Spleen (tissue), 11 donors: ENCODE measurements around the gene MTMR3. TPM values are rescaled to one million over a fixed set of nuclear protein-coding genes. Genes with fewer than 3 reads are reported as not detected.
A peak's percentile ranks its signal among the peaks of the same experiment; 100 is the strongest.

Experiments
- DNase-seq: peaks from one replicate; pipeline ENCODE4 v3.0.0-alpha.2; 2020
- H3K27ac ChIP-seq, 8 donors: fragments of 200-600 bp; sonication (generic) in 7 of 8; 1 replicate in 4 of 8; 2 replicates in 4 of 8; pipeline versions ENCODE4 v1.5.0 to v1.8.0; 2016 to 2021; ENCODE audit warnings: inconsistent platforms in 4 of 8, mild to moderate bottlenecking in 4 of 8, moderate library complexity in 1 of 8
- H3K27me3 ChIP-seq, 7 donors: fragments of 200-600 bp; sonication (generic) in 6 of 7; replicated peaks in 1 of 7; 1 replicate in 4 of 7; 2 replicates in 3 of 7; pipeline versions ENCODE4 v1.5.0 to v1.8.0; 2016 to 2021; ENCODE audit warnings: inconsistent platforms in 3 of 7, mild to moderate bottlenecking in 1 of 7
- H3K36me3 ChIP-seq, 6 donors: fragments of 200-600 bp; sonication (generic) in 5 of 6; 1 replicate in 4 of 6; 2 replicates in 2 of 6; pipeline versions ENCODE4 v1.5.0 to v1.8.0; 2016 to 2021; ENCODE audit warnings: inconsistent platforms in 2 of 6
- H3K4me1 ChIP-seq, 6 donors: fragments of 200-600 bp; sonication (generic) in 5 of 6; 1 replicate in 3 of 6; 2 replicates in 3 of 6; pipeline versions ENCODE4 v1.5.0 to v1.8.0; 2016 to 2021; ENCODE audit warnings: inconsistent platforms in 3 of 6
- H3K4me3 ChIP-seq, 8 donors: fragments of 200-600 bp; sonication (generic) in 7 of 8; 1 replicate in 4 of 8; 2 replicates in 4 of 8; pipeline versions ENCODE4 v1.5.0 to v1.8.0; 2016 to 2021; ENCODE audit warnings: inconsistent platforms in 4 of 8, mild to moderate bottlenecking in 4 of 8, moderate library complexity in 2 of 8
- H3K9me3 ChIP-seq, 8 donors: fragments of 200-600 bp; sonication (generic) in 7 of 8; 1 replicate in 4 of 8; 2 replicates in 4 of 8; pipeline versions ENCODE4 v1.5.0 to v1.8.0; 2016 to 2021; ENCODE audit warnings: inconsistent platforms in 4 of 8
- POLR2A ChIP-seq, 3 donors: fragments of 450-650 bp; IDR thresholded peaks; one replicate each; pipeline ENCODE4 v1.5.1; 2017; ENCODE audit warnings: antibody characterized with exemption in 3 of 3, mild to moderate bottlenecking in 1 of 3
- POLR2AphosphoS5 ChIP-seq, 3 donors: sonication (generic); formaldehyde crosslinking; IDR thresholded peaks; one replicate each; pipeline ENCODE4 v1.5.1; 2017; ENCODE audit warnings: antibody characterized with exemption in 3 of 3
- WGBS, 5 donors: extraction: QIAGEN DNeasy Blood & Tissue Kit in 3 of 5; methylation state at CpG; one replicate each; pipeline versions ENCODE4 v1.1.5 to v1.1.7; 2013 to 2018; 5-methylcytosine and 5-hydroxymethylcytosine counted together
- intact Hi-C: fragments of 100-400 bp; cut with DNase I; formaldehyde crosslinking; loops from one replicate; pipeline ENCODE4 v1.15.0; 2023; ENCODE audit warnings: low total_unique reads
- polyA plus RNA-seq, 3 donors: library from polyadenylated mRNA; stranded (reverse); fragments of 200-250 nt; gene quantifications; one replicate each; pipeline ENCODE4 v1.2.1, GENCODE V29; 2013
- total RNA-seq, 7 donors: library from RNA; depleted of rRNA in 3 of 7; stranded (reverse); fragments of >200 nt in 3 of 7; fragmentation: NEBNext Ultra II Directional in 4 of 7; extraction: Animal tissue kit (Norgen Biotek cat#: 25700) in 4 of 7; gene quantifications; one replicate each; pipeline versions ENCODE4 v1.1.0 to v1.2.1, GENCODE V29; 2016 to 2021
- TF ChIP-seq, protein P1 (sequence below), 11 experiments: fragments of 200-600 bp in 7 of 11; fragments of 450-650 bp in 4 of 11; sonication (generic) in 4 of 11; IDR thresholded peaks in 8 of 11; conservative IDR thresholded peaks in 3 of 11; 1 replicate in 7 of 11; 2 replicates in 4 of 11; pipeline versions ENCODE4 v1.4.0 to v1.8.0; 2016 to 2021; ENCODE audit warnings: antibody characterized with exemption in 11 of 11, inconsistent platforms in 4 of 11, mild to moderate bottlenecking in 1 of 11
- donor health status: healthy with polysubstance abuse.
- donor health status: DM: no; HTN: no; CAD: no; lungs with moderate emphysema.
- donor health status: DM: no; HTN: no; CAD: no.
- donor health status: Bipolar disorder and iron deficiency.
- donor health status: healthy.
- donor health status: DM: no; HTN: no; CAD: no.
- donor health status: DM: yes; HTN: yes; CAD: no.

The MTMR3 gene
- total and polyA plus RNA-seq, 10 donors = 5.3 to 137 (median 76.2) TPM

DNA sequence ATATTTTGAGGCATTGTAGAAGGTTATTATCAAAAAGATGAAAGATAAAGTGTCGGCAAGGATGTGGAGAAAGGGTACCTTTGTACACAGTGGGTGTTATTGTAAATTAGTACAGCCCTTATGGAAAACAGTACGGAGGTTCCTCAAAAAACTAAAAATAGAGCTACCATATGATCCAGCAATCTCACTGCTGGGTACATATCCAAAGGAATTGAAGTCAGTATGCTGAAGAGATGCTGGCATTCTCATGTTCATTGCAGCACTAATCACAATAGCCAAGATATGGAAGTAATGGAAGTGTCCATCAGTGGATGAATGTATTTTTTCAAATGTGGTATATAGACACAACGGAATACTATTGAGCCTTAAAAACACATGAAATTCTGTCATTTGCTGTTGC, 15.1 kb upstream of the MTMR3 start:
- H3K4me3 ChIP-seq = no peak overlapping the region
- H3K36me3 ChIP-seq = no peaks in the 10 kb centered on the region
- H3K27me3 ChIP-seq = no peaks in the 10 kb centered on the region
- intact Hi-C loops = no loop called here
- H3K4me1 ChIP-seq = peaks cover 0 to 15% (median 0%) of the 10 kb centered on the region in 6 donors
- DNase-seq = no peak
- TF ChIP-seq POLR2A (IDR thresholded peaks at IDR 0.05) (no peak), POLR2AphosphoS5 (IDR thresholded peaks at IDR 0.05) (no peak)
- TF ChIP-seq, protein P1, sequence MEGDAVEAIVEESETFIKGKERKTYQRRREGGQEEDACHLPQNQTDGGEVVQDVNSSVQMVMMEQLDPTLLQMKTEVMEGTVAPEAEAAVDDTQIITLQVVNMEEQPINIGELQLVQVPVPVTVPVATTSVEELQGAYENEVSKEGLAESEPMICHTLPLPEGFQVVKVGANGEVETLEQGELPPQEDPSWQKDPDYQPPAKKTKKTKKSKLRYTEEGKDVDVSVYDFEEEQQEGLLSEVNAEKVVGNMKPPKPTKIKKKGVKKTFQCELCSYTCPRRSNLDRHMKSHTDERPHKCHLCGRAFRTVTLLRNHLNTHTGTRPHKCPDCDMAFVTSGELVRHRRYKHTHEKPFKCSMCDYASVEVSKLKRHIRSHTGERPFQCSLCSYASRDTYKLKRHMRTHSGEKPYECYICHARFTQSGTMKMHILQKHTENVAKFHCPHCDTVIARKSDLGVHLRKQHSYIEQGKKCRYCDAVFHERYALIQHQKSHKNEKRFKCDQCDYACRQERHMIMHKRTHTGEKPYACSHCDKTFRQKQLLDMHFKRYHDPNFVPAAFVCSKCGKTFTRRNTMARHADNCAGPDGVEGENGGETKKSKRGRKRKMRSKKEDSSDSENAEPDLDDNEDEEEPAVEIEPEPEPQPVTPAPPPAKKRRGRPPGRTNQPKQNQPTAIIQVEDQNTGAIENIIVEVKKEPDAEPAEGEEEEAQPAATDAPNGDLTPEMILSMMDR (IDR thresholded peaks at IDR 0.05 in 8 of 11, conservative IDR thresholded peaks at IDR 0.05 in 3 of 11) = no peak
- H3K27ac ChIP-seq = no peak overlapping the region
- WGBS, 5 donors = 81 to 96% (median 89%) methylated on average over 3 of the region's 3 CpGs
- H3K9me3 ChIP-seq = no peaks in the 10 kb centered on the region

DNA sequence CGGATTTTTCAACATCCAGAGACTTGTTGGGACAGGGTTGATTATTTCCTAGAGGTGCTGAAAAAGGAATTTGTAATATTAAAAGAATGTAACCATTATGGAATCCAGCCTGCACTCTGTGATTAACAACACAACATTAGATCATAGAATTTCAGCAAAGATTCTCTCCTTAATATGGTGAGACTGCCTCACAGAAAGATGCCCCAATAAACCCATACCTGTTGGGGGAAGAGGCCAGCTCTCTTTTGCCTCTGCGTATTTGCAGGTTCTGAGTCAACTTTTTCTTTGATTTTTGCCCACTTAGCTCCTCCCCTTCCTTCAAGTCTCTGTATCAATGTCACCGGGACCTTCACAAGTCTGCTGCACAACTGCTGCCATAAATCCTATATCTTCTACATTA, 12.4 kb upstream of the MTMR3 start:
- Histone ChIP-seq H3K9me3 (no peaks in the 10 kb centered on the region), H3K27me3 (no peaks in the 10 kb centered on the region), H3K27ac (no peak overlapping the region), H3K4me1 (peaks cover 0 to 20% (median 0%) of the 10 kb centered on the region in 6 donors), H3K36me3 (no peaks in the 10 kb centered on the region), H3K4me3 (no peak overlapping the region)
- TF ChIP-seq, protein P1 (IDR thresholded peaks at IDR 0.05 in 8 of 11, conservative IDR thresholded peaks at IDR 0.05 in 3 of 11) = no peak
- TF ChIP-seq POLR2A (IDR thresholded peaks at IDR 0.05) (no peak), POLR2AphosphoS5 (IDR thresholded peaks at IDR 0.05) (no peak)
- WGBS, 5 donors = 55 to 68% (median 57%) methylated on average over 2 to 3 of the region's 3 CpGs
- no peak for DNase-seq
- intact Hi-C loops = no loop called here

DNA sequence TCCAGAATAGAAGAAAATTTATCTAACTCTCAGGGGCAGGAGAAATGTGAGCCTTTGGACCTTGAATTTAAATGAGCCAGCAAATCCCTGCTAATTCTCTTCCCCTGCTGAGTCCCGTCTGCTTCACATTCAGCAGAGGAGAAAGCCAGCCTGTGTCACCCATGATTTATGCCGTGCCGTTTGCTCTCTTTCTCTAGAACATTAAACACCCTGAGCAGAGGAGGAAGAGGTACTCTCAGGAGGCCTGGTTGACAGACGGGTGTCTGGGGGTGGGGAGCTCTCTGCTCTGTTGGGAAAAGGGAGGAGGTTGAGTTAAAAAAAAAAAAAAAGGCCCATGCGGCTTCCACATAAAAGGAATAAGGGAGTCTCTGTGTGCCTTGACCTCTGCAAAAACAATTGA, 11.3 kb upstream of the MTMR3 start:
- no peak for DNase-seq
- H3K4me3 ChIP-seq = no peak overlapping the region
- TF ChIP-seq POLR2A (IDR thresholded peaks at IDR 0.05) = no peak
- TF ChIP-seq, protein P1 (IDR thresholded peaks at IDR 0.05 in 8 of 11, conservative IDR thresholded peaks at IDR 0.05 in 3 of 11) = no peak
- peaks cover 0 to 20% (median 0%) of the 10 kb centered on the region in 6 donors for H3K4me1 ChIP-seq
- intact Hi-C loops = no loop called here
- H3K27me3 ChIP-seq = no peaks in the 10 kb centered on the region
- no peaks in the 10 kb centered on the region for H3K36me3 ChIP-seq
- 42 to 53% (median 50%) methylated on average over 5 of the region's 5 CpGs for WGBS, 5 donors
- H3K27ac ChIP-seq = peak overlapping the region in 1 of 8 donors; percentile 85
- H3K9me3 ChIP-seq = no peaks in the 10 kb centered on the region

DNA sequence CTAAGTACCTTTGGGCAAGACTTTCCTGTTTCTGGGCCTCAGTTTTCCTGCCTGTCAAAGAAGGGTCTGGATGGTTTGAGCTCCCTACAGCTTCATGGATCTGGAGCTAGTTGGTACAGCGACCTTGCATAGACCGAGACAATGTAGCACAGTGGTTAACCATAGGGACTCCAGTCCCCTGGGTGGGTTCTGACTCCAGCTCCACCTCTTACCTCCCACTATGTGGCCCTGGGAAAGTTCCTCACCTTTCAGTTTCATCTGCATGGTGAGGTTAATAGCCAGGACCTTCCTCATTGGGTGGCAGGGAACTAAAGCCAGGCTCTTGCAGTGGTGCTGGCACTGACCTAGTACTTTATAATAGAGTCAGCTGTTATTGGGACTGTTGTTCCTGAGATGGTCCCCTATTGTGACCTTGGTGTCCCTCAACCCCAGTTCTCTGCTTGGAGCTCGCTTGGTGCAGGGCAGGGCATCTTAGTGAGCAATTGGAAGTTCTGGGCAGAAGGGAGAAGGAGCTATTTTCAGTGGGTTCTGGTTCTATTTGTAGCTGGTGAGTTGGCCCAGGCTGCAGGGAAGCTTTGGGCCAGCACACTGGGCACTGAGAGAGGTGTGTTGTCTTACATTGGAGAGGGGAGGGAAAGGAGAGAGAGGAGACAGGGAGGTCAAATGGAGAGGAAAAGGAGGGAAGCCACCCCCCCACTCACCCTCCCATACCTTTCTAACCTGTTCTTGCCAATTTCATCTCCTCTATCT, 10.7 kb upstream of the MTMR3 start:
- Histone ChIP-seq H3K36me3 (no peaks in the 10 kb centered on the region), H3K27ac (peak overlapping the region in 7 of 8 donors; percentile 33 to 85 (median 61)), H3K27me3 (no peaks in the 10 kb centered on the region), H3K4me1 (peaks cover 0 to 20% (median 0%) of the 10 kb centered on the region in 6 donors), H3K4me3 (no peak overlapping the region), H3K9me3 (no peaks in the 10 kb centered on the region)
- no peak for DNase-seq
- 92 to 100% (median 95%) methylated on average over 3 of the region's 3 CpGs for WGBS, 5 donors
- intact Hi-C loops = no loop called here
- TF ChIP-seq, protein P1 (IDR thresholded peaks at IDR 0.05 in 8 of 11, conservative IDR thresholded peaks at IDR 0.05 in 3 of 11) = no peak
- TF ChIP-seq POLR2A (IDR thresholded peaks at IDR 0.05) (no peak), POLR2AphosphoS5 (IDR thresholded peaks at IDR 0.05) (no peak)
